CD1c-positive myeloid dendritic cell (primary cell): Measurements from ENCODE around the gene OLFM2.
"Not testable (repeated sequence)": the region's sequence is repeated elsewhere in the genome, so short reads cannot be mapped to it uniquely, and the experiment has no call there.

Source experiments
- DNase-seq: peaks from one replicate; pipeline ENCODE4 v3.0.0-alpha.2; 2016; ENCODE audit errors: extremely low spot score

OLFM2 gene

GRCh38 chr19:9941671-9942070 is 5.4 kb upstream of the OLFM2 start:
- no peak for DNase-seq

- no peak for DNase-seq
Observed at GRCh38 chr19:9941231-9941630, 4.9 kb upstream of the OLFM2 start.

GRCh38 chr19:9940778-9941177 is 4.5 kb upstream of the OLFM2 start:
- DNase-seq: no peak

GRCh38 chr19:9939301-9939913 is 3.1 kb upstream of the OLFM2 start:
- peak; percentile 17 for DNase-seq

GRCh38 chr19:9937001-9937411 is 691 bp upstream of the OLFM2 start:
- DNase-seq: no peak

- DNase-seq: no peak
Observed at GRCh38 chr19:9935506-9936325, 599 bp downstream of the OLFM2 start.

- DNase-seq: peak; percentile 88
Observed at GRCh38 chr19:9934132-9934950, 2.0 kb downstream of the OLFM2 start.

- no peak for DNase-seq
Observed at GRCh38 chr19:9932835-9933234, 3.5 kb downstream of the OLFM2 start.

GRCh38 chr19:9931629-9932028 is 4.7 kb downstream of the OLFM2 start:
- DNase-seq: no peak

- DNase-seq: no peak
Observed at GRCh38 chr19:9923440-9923839, 12.9 kb downstream of the OLFM2 start.

GRCh38 chr19:9922782-9923379 is 13.4 kb downstream of the OLFM2 start:
- DNase-seq: not testable (repeated sequence)

GRCh38 chr19:9917321-9917720 is 19.0 kb downstream of the OLFM2 start:
- DNase-seq: peak; percentile 40

- DNase-seq: peak; percentile 52
Observed at GRCh38 chr19:9916719-9917118, 19.6 kb downstream of the OLFM2 start.

- DNase-seq: peak; percentile 91
Observed at GRCh38 chr19:9914315-9915207, 21.8 kb downstream of the OLFM2 start.

GRCh38 chr19:9914001-9914314 is 22.4 kb downstream of the OLFM2 start:
- no peak for DNase-seq

- no peak for DNase-seq
Observed at GRCh38 chr19:9913237-9914000, 22.9 kb downstream of the OLFM2 start.

- DNase-seq: no peak
Observed at GRCh38 chr19:9912551-9913236, 23.6 kb downstream of the OLFM2 start.

- no peak for DNase-seq
Observed at GRCh38 chr19:9911524-9912185, 24.7 kb downstream of the OLFM2 start.

- no peak for DNase-seq
Observed at GRCh38 chr19:9910625-9911024, 25.7 kb downstream of the OLFM2 start.
